ENCODE results near the gene CD47. TPM values are rescaled to one million over a fixed set of nuclear protein-coding genes. Genes with fewer than 3 reads are reported as not detected.

CD47 gene
- polyA plus RNA-seq, 1 of the 3 experiments (the other 2 are of a cell fraction): 19.6 TPM

DNA sequence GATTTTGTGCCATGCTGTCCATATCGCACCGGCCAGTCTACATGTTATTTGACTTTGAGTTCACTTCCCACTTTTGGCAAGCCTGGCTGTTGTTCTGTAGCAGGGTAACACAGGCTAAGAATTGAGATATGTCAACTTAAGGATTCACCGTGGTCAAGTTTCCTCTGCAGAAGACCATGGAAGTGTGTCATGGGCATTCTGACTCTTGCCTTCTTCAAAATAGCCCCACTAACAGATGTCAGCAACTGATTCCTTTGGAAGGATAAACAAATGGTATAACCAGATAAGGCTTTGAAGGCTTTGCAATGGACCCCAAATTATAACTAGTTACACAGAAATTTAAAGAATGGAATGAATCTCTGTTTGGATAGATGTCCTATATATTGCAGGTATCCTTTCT, 20.1 kb upstream of the CD47 start:
- WGBS (ENCODE audit: low lambda C conversion rate): 97% methylated on average over 3 of the region's 3 CpGs
- no peak overlapping the region for H3K9ac ChIP-seq
- no peaks in the 10 kb centered on the region for H3K27me3 ChIP-seq (ENCODE audit: insufficient read depth)
- H3K4me2 ChIP-seq: no peak overlapping the region
- no peaks in the 10 kb centered on the region for H3K36me3 ChIP-seq (replicated peaks in 1 of 2; ENCODE audit: control insufficient read depth in 1 of 2, insufficient read depth in 2 of 2, low read length in 1 of 2)
- no peak overlapping the region for H2AFZ ChIP-seq (ENCODE audit: low read depth)
- CTCF ChIA-PET: no interaction called here
- H3K9me3 ChIP-seq: no peaks in the 10 kb centered on the region
- no peak overlapping the region for H3K4me3 ChIP-seq (ENCODE audit: low read depth in 2 of 2, low read length in 1 of 2)
- DNase-seq: no peak
- no peak overlapping the region for H3K27ac ChIP-seq (ENCODE audit: low read depth in 2 of 2, low read length in 1 of 2)
- H3K79me2 ChIP-seq (ENCODE audit: insufficient read depth): no peaks in the 10 kb centered on the region
- no peaks in the 10 kb centered on the region; the same call in 1 of the 2 replicates for H3K9me2 ChIP-seq
- TF ChIP-seq TEAD4 (IDR thresholded peaks at IDR 0.05; ENCODE audit: borderline replicate concordance, insufficient read depth): no peak
- no peak for TF ChIP-seq TAF1 (IDR thresholded peaks at IDR 0.05; ENCODE audit: borderline replicate concordance, low read depth, low read length)
- no peak for TF ChIP-seq IRF3 (IDR thresholded peaks at IDR 0.05; ENCODE audit: low read depth, low read length)
- no peak for TF ChIP-seq ELF1 (IDR thresholded peaks at IDR 0.05)
- no peak for TF ChIP-seq TCF12 (IDR thresholded peaks at IDR 0.05)
- TF ChIP-seq YY1 (IDR thresholded peaks at IDR 0.05; ENCODE audit: low read depth): no peak
- no peak for TF ChIP-seq SMC3 (IDR thresholded peaks at IDR 0.05; ENCODE audit: low read depth, low read length)
- no peak for TF ChIP-seq FOXM1 (IDR thresholded peaks at IDR 0.05; ENCODE audit: low read depth)
- TF ChIP-seq POLR2AphosphoS5 (IDR thresholded peaks at IDR 0.05; ENCODE audit: low read depth, low read length): no peak
- H3K4me1 ChIP-seq (ENCODE audit: control insufficient read depth in 1 of 2, insufficient read depth in 2 of 2, low read depth in 1 of 2, low read length in 1 of 2): no peaks in the 10 kb centered on the region
- H3F3A ChIP-seq (replicated peaks; ENCODE audit: insufficient read depth): peaks cover 4% of the 10 kb centered on the region
- H4K20me1 ChIP-seq (ENCODE audit: insufficient read depth): no peaks in the 10 kb centered on the region
- POLR2A ChIA-PET: no interaction called here

GRCh38 chr3:108108416-108108815, 17.6 kb upstream of the CD47 start:
- 61% methylated on average over 2 of the region's 2 CpGs for WGBS (ENCODE audit: low lambda C conversion rate)

More at GRCh38 chr3:108108416-108108815, 17.6 kb upstream of the CD47 start:
- H3F3A ChIP-seq (replicated peaks; ENCODE audit: insufficient read depth): peaks cover 4% of the 10 kb centered on the region
- no peak overlapping the region for H3K4me2 ChIP-seq
- no peak overlapping the region for H3K4me3 ChIP-seq (ENCODE audit: low read depth in 2 of 2, low read length in 1 of 2)
- H3K79me2 ChIP-seq (ENCODE audit: insufficient read depth): no peaks in the 10 kb centered on the region
- TF ChIP-seq YY1 (IDR thresholded peaks at IDR 0.05; ENCODE audit: low read depth): no peak
- TF ChIP-seq RAD21 (IDR thresholded peaks at IDR 0.05; ENCODE audit: low read length): no peak
- TF ChIP-seq FOXM1 (IDR thresholded peaks at IDR 0.05; ENCODE audit: low read depth): no peak
- TF ChIP-seq TAF1 (IDR thresholded peaks at IDR 0.05; ENCODE audit: borderline replicate concordance, low read depth, low read length): no peak
- no peak for TF ChIP-seq USF2 (IDR thresholded peaks at IDR 0.05; ENCODE audit: borderline replicate concordance, low read depth, low read length)
- no peak for TF ChIP-seq TCF12 (IDR thresholded peaks at IDR 0.05)
- TF ChIP-seq, protein P1, sequence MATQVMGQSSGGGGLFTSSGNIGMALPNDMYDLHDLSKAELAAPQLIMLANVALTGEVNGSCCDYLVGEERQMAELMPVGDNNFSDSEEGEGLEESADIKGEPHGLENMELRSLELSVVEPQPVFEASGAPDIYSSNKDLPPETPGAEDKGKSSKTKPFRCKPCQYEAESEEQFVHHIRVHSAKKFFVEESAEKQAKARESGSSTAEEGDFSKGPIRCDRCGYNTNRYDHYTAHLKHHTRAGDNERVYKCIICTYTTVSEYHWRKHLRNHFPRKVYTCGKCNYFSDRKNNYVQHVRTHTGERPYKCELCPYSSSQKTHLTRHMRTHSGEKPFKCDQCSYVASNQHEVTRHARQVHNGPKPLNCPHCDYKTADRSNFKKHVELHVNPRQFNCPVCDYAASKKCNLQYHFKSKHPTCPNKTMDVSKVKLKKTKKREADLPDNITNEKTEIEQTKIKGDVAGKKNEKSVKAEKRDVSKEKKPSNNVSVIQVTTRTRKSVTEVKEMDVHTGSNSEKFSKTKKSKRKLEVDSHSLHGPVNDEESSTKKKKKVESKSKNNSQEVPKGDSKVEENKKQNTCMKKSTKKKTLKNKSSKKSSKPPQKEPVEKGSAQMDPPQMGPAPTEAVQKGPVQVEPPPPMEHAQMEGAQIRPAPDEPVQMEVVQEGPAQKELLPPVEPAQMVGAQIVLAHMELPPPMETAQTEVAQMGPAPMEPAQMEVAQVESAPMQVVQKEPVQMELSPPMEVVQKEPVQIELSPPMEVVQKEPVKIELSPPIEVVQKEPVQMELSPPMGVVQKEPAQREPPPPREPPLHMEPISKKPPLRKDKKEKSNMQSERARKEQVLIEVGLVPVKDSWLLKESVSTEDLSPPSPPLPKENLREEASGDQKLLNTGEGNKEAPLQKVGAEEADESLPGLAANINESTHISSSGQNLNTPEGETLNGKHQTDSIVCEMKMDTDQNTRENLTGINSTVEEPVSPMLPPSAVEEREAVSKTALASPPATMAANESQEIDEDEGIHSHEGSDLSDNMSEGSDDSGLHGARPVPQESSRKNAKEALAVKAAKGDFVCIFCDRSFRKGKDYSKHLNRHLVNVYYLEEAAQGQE (IDR thresholded peaks at IDR 0.05; ENCODE audit: low read depth, low read length): no peak
- no peak for TF ChIP-seq SMC3 (IDR thresholded peaks at IDR 0.05; ENCODE audit: low read depth, low read length)
- TF ChIP-seq POLR2AphosphoS5 (IDR thresholded peaks at IDR 0.05; ENCODE audit: low read depth, low read length): no peak
- no peak for TF ChIP-seq NFIC (IDR thresholded peaks at IDR 0.05; ENCODE audit: borderline replicate concordance)
- no peak for TF ChIP-seq EZH2phosphoT487 (IDR thresholded peaks at IDR 0.05; ENCODE audit: borderline replicate concordance, low read depth)
- TF ChIP-seq MXI1 (IDR thresholded peaks at IDR 0.05; ENCODE audit: low read depth, low read length): no peak
- no peak for TF ChIP-seq CHD2 (IDR thresholded peaks at IDR 0.05; ENCODE audit: low read length, partially characterized antibody)
- no peak for TF ChIP-seq TEAD4 (IDR thresholded peaks at IDR 0.05; ENCODE audit: borderline replicate concordance, insufficient read depth)
- no peak for TF ChIP-seq RXRA (IDR thresholded peaks at IDR 0.05; ENCODE audit: borderline replicate concordance, low read depth)
- TF ChIP-seq JUND (IDR thresholded peaks at IDR 0.05): no peak
- TF ChIP-seq, protein P2, sequence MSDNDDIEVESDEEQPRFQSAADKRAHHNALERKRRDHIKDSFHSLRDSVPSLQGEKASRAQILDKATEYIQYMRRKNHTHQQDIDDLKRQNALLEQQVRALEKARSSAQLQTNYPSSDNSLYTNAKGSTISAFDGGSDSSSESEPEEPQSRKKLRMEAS (IDR thresholded peaks at IDR 0.05; ENCODE audit: low read depth): no peak
- TF ChIP-seq FOSL2 (IDR thresholded peaks at IDR 0.05; ENCODE audit: borderline replicate concordance, low read depth): no peak
- no peak for TF ChIP-seq NRF1 (IDR thresholded peaks at IDR 0.05; ENCODE audit: low read depth, low read length)
- no peak for TF ChIP-seq ELF1 (IDR thresholded peaks at IDR 0.05)
- H2AFZ ChIP-seq (ENCODE audit: low read depth): no peak overlapping the region
- no peaks in the 10 kb centered on the region for H3K4me1 ChIP-seq (ENCODE audit: control insufficient read depth in 1 of 2, insufficient read depth in 2 of 2, low read depth in 1 of 2, low read length in 1 of 2)
- H4K20me1 ChIP-seq (ENCODE audit: insufficient read depth): no peaks in the 10 kb centered on the region
- POLR2A ChIA-PET: no interaction called here
- no peaks in the 10 kb centered on the region for H3K36me3 ChIP-seq (replicated peaks in 1 of 2; ENCODE audit: control insufficient read depth in 1 of 2, insufficient read depth in 2 of 2, low read length in 1 of 2)
- no peak for DNase-seq
- CTCF ChIA-PET: no interaction called here
- no peak overlapping the region for H3K9ac ChIP-seq
- H3K27me3 ChIP-seq (ENCODE audit: insufficient read depth): no peaks in the 10 kb centered on the region
- no peak overlapping the region for H3K27ac ChIP-seq (ENCODE audit: low read depth in 2 of 2, low read length in 1 of 2)
- no peaks in the 10 kb centered on the region for H3K9me3 ChIP-seq
- no peaks in the 10 kb centered on the region for H3K9me2 ChIP-seq

All from SK-N-SH (cell line).